LNCAP (cell line): Measurements from ENCODE around the gene TMEM60.

Experiments used
- TF ChIP-seq, protein P1 (sequence below): fragments of 450-650 bp; IDR thresholded peaks from 2 replicates; pipeline ENCODE4 v1.5.1; 2017; ENCODE audit warnings: mild to moderate bottlenecking

Gene TMEM60

DNA sequence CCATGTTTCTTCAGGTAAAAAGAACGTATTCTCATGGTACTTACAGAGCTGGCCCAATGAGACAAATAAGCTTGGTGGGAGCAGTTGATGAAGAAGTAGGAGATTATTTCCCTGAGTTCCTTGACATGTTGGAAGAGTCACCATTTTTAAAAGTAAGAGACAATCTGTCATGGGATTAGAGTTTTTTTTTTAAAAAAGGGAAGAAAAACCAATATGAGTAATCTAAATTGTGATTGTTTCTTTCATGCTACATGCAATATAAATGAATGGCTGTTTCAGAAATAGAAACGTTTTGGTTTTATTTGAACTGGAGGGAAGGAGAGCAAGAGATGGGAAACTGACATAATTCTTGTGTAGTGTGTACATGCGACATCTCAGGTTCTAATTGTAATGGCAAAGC lies 32.8 kb downstream of the TMEM60 start:
- TF ChIP-seq, protein P1, sequence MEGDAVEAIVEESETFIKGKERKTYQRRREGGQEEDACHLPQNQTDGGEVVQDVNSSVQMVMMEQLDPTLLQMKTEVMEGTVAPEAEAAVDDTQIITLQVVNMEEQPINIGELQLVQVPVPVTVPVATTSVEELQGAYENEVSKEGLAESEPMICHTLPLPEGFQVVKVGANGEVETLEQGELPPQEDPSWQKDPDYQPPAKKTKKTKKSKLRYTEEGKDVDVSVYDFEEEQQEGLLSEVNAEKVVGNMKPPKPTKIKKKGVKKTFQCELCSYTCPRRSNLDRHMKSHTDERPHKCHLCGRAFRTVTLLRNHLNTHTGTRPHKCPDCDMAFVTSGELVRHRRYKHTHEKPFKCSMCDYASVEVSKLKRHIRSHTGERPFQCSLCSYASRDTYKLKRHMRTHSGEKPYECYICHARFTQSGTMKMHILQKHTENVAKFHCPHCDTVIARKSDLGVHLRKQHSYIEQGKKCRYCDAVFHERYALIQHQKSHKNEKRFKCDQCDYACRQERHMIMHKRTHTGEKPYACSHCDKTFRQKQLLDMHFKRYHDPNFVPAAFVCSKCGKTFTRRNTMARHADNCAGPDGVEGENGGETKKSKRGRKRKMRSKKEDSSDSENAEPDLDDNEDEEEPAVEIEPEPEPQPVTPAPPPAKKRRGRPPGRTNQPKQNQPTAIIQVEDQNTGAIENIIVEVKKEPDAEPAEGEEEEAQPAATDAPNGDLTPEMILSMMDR, result no peak

DNA sequence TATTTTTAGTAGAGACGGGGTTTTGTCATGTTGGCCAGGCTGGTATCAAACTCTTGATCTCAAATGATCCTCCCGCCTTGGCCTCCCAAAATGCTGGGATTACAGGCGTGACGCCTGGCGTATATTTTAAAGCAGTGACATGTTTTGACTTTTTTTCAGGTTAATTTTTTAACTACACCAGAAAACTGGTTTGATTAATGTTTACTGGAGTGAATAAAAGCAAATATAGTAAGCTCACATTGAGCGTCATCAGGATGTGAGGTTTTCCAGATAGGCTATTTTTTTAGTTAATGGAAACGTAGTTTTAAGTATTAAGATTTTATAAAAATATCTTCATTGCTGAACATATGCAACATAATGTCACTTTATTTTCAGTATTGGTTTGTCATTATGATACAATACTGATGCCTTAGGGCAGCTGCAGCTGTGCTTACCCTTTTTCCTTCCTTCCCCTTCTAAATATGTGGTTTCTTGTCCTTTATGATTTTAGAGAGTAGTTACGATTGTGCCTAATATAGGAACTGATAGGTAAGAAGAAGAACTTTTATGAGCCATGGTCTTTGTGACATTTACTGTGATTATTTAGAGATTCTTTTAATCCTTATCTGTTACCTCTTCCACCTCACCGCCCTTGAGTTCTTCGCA lies 37.3 kb downstream of the TMEM60 start:
- TF ChIP-seq, protein P1, result no peak

DNA sequence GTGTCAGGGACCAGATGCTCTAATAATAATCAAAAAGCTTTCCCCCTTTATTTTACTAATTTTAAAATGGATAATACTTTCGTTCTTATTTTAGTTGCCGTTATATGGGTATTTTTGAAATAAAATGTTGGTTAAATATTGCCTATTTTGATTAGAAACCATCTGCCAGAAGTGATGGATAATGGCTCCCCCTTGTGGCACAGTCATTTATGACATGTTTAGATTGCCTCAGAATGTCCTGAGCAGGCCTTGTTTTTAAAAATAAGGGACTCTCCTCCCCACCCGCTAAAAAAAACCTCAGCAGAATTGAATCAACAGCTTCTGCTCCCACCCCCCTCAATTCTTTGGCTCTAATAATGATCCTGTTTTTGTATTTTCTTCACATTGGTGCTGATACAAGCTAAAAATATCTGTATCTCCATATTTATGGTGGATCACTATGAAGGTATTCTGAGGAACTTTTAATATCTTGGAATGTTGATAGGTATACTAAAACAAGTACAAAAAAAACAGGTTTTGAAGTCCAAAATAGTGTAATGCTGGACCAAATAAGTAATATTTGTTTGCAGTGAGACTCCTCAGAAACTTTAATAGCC lies 38.8 kb downstream of the TMEM60 start:
- TF ChIP-seq, protein P1, result peak; percentile 73

DNA sequence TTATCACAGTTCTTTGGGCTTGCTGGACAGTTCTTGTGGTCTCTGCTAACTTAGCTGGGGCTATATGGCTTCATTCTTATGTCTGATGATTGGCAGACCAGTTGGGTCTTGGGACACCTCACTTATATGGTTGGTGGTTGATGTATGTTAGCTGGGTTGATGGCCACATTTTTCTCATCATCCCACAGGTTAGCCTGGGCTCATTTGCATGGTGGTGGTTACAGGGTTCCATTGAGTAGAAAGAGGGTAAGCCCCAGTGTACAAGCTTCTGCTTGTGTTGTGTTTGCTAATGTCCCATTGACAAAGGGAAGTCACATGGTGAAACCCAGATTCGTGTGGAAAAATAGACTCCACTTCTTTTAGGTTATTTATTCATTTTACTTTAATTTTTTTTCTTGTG lies 40.6 kb downstream of the TMEM60 start:
- TF ChIP-seq, protein P1, result no peak

DNA sequence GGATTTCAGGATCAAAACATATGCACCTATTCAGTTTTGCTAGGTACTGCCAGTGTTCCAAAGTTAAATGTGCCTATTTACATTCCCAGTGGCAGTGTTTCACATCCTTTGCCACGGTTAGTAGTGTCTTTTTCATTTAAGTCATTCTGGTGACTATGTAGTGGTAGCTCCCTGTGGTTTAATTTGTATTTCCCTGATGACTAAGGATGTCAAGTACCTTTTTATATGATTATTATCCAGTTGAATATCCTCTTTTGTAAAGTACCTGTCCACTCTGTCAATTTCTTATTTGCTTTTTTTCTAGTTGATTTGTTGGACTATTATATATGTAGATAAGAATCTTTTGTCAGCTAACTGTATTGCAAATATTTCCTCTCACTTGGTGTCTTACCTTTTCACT lies 45.1 kb downstream of the TMEM60 start:
- TF ChIP-seq, protein P1, result no peak

DNA sequence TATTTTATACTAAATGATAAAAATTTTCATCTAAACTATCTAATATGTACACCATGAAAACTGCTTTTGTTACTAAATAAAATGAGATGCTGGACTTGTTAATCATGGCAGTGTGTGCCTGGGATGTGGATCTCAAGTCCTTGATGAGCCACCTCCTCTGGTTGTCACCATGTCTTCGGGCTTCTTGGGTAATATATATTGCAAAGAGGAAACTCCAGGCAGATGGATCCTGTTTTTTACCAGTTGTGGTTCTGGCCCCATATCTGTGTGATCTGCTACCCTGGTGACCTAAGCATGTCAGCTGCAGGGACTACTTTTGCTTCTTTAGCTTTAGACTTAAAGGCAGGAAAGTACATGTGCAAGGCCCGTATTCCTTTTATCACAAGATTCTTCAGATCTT lies 46.2 kb downstream of the TMEM60 start:
- TF ChIP-seq, protein P1, result no peak

DNA sequence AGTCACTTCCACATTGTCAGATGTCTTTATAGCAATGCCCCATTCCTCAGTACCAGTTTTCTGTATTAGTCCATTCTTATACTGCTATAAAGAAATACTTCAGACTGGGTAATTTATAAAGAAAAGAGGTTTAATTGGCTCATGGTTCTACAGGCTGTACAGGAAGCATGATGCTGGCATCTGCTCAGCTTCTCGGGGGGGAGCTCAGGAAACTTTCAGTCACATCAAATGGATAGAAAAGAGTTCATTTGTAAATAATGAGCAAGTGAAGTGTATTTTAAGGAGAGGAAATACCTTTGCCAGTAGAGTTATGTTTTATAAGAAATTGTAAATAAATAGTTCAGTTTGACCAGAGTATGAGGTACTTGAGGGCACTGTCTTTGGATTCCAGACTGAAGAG lies 50.5 kb downstream of the TMEM60 start:
- TF ChIP-seq, protein P1, result no peak
